HG03565 (cell line): Measurements from ENCODE around the gene WDR45B.

Experiments
- ATAC-seq: cut with Tn5 transposase; IDR thresholded peaks from one replicate; pipeline ENCODE4 v1.9.1; 2021; ENCODE audit warnings: mild to moderate bottlenecking, moderate library complexity; ENCODE audit not compliant: unreplicated experiment

The WDR45B gene

GRCh38 chr17:82678265-82678891 lies 30.1 kb upstream of the WDR45B start:
- no peak for ATAC-seq

- no peak for ATAC-seq
Observed at GRCh38 chr17:82677353-82677925, 29.2 kb upstream of the WDR45B start.

GRCh38 chr17:82675476-82676245 lies 27.4 kb upstream of the WDR45B start:
- ATAC-seq = no peak

GRCh38 chr17:82674656-82675475 lies 26.6 kb upstream of the WDR45B start:
- no peak for ATAC-seq

- ATAC-seq = no peak
Observed at GRCh38 chr17:82670661-82671450, 22.6 kb upstream of the WDR45B start.

GRCh38 chr17:82668631-82669099 lies 20.4 kb upstream of the WDR45B start:
- no peak for ATAC-seq

- ATAC-seq = no peak
Observed at GRCh38 chr17:82668024-82668630, 19.9 kb upstream of the WDR45B start.

- no peak for ATAC-seq
Observed at GRCh38 chr17:82667668-82668000, 19.4 kb upstream of the WDR45B start.

- no peak for ATAC-seq
Observed at GRCh38 chr17:82666931-82667667, 18.9 kb upstream of the WDR45B start.

GRCh38 chr17:82665891-82666290 lies 17.6 kb upstream of the WDR45B start:
- ATAC-seq = no peak

GRCh38 chr17:82665217-82665616 lies 17.0 kb upstream of the WDR45B start:
- ATAC-seq = no peak

- no peak for ATAC-seq
Observed at GRCh38 chr17:82664701-82665182, 16.5 kb upstream of the WDR45B start.

- no peak for ATAC-seq
Observed at GRCh38 chr17:82664276-82664575, 16.0 kb upstream of the WDR45B start.

GRCh38 chr17:82663381-82664275 lies 15.4 kb upstream of the WDR45B start:
- no peak for ATAC-seq

- no peak for ATAC-seq
Observed at GRCh38 chr17:82662711-82663261, 14.5 kb upstream of the WDR45B start.

GRCh38 chr17:82661717-82662683 lies 13.8 kb upstream of the WDR45B start:
- ATAC-seq = no peak

- no peak for ATAC-seq
Observed at GRCh38 chr17:82659886-82660285, 11.6 kb upstream of the WDR45B start.
